Right lobe of liver (tissue), 6 donors: Measurements from ENCODE around the gene SCAPER. TPM values are rescaled to one million over a fixed set of nuclear protein-coding genes. Genes with fewer than 3 reads are reported as not detected.

ENCODE experiments used
- ATAC-seq, 4 donors: fragments of 200-7000 bp; cut with Tn5 transposase; one replicate each; pipeline ENCODE4 v1.9.1; 2020; ENCODE audit warnings: mild to moderate bottlenecking in 4 of 4, moderate library complexity in 4 of 4
- DNase-seq, 3 donors: peaks; one replicate each; pipeline ENCODE4 v3.0.0-alpha.2; 2020
- H3K27ac ChIP-seq, 3 donors: fragments of 200-600 bp; one replicate each; pipeline ENCODE4 v1.8.0; 2022
- H3K27me3 ChIP-seq, 2 donors: fragments of 200-600 bp; one replicate each; pipeline ENCODE4 v1.8.0; 2022
- H3K36me3 ChIP-seq, 4 donors: fragments of 200-600 bp; sonication (generic) in 1 of 4; one replicate each; pipeline versions ENCODE4 v1.5.1 to v1.8.0; 2017 to 2022; ENCODE audit warnings: control low read depth in 1 of 4
- H3K4me1 ChIP-seq, 4 donors: fragments of 200-600 bp; sonication (generic) in 1 of 4; one replicate each; pipeline versions ENCODE4 v1.5.1 to v1.8.0; 2017 to 2022; ENCODE audit warnings: control low read depth in 1 of 4
- H3K4me3 ChIP-seq, 3 donors: fragments of 200-600 bp; one replicate each; pipeline ENCODE4 v1.8.0; 2022
- H3K9me3 ChIP-seq, 4 donors: fragments of 200-600 bp; sonication (generic) in 1 of 4; one replicate each; pipeline versions ENCODE4 v1.5.1 to v1.8.0; 2017 to 2022; ENCODE audit warnings: control low read depth in 1 of 4
- CTCF ChIP-seq, 4 donors: fragments of 200-600 bp in 3 of 4; fragments of 450-650 bp in 1 of 4; IDR thresholded peaks; one replicate each; pipeline versions ENCODE4 v1.5.1 to v1.8.0; 2016 to 2022; ENCODE audit warnings: antibody characterized with exemption in 4 of 4, mild to moderate bottlenecking in 2 of 4
- POLR2A ChIP-seq: fragments of 450-650 bp; IDR thresholded peaks from one replicate; pipeline ENCODE4 v1.6.1; 2017; ENCODE audit warnings: antibody characterized with exemption, mild to moderate bottlenecking
- WGBS: methylation state at CpG from one replicate; pipeline ENCODE4 v1.1.6; 2018; ENCODE audit warnings: low coverage, low lambda C conversion rate; ENCODE audit not compliant: insufficient coverage; ENCODE audit errors: missing lambda C conversion rate; 5-methylcytosine and 5-hydroxymethylcytosine counted together
- intact Hi-C, 2 donors: fragments of 100-400 bp; cut with DNase I; formaldehyde crosslinking; loops; one replicate each; pipeline versions ENCODE4 v1.11.2 to v1.14.1; 2022
- total RNA-seq, 6 experiments: library from RNA; depleted of rRNA in 2 of 6; stranded (reverse); fragments of >200 nt in 2 of 6; fragmentation: NEBNext Ultra II Directional in 3 of 6; extraction: Animal tissue kit (Norgen Biotek cat#: 25700) in 3 of 6; gene quantifications; one replicate each; pipeline versions ENCODE4 v1.1.0 to v1.2.4, GENCODE V29; 2016 to 2023
- donor health status: DM: no; HTN: yes; CAD: no.
- donor health status: DM: no; HTN: no; CAD: no.
- donor health status: DM: no; HTN: no; CAD: no.
- donor health status: DM: no; HTN: yes; CAD: no.
- donor health status: DM: no; HTN: yes; CAD: no.

The SCAPER gene
- total RNA-seq, 6 experiments from 2014 or later = 6.7 to 17.3 (median 10.4) TPM

- H3K4me3 ChIP-seq = no peak overlapping the region
- WGBS = 100% methylated on average over 2 of the region's 2 CpGs
Observed at GRCh38 chr15:76386926-76387325, 518.2 kb downstream of the SCAPER start.

GRCh38 chr15:76386178-76386577 lies 519.0 kb downstream of the SCAPER start:
- no peak overlapping the region for H3K27ac ChIP-seq
- H3K4me1 ChIP-seq = no peaks in the 10 kb centered on the region
- ATAC-seq (no peak), DNase-seq (no peak)
- intact Hi-C loops = no loop called here
- no peak overlapping the region for H3K4me3 ChIP-seq
- TF ChIP-seq POLR2A (no peak), CTCF (IDR thresholded peaks at IDR 0.05) (no peak)
- WGBS = 100% methylated on average over 2 of the region's 2 CpGs
- no peaks in the 10 kb centered on the region for H3K9me3 ChIP-seq
- H3K27me3 ChIP-seq = no peaks in the 10 kb centered on the region
- H3K36me3 ChIP-seq = no peaks in the 10 kb centered on the region

More at GRCh38 chr15:76386926-76387325, 518.2 kb downstream of the SCAPER start:
- no peak for DNase-seq
- no peak for ATAC-seq
- Histone ChIP-seq H3K9me3 (no peaks in the 10 kb centered on the region), H3K27ac (no peak overlapping the region), H3K36me3 (no peaks in the 10 kb centered on the region), H3K4me1 (no peaks in the 10 kb centered on the region), H3K27me3 (no peaks in the 10 kb centered on the region)
- intact Hi-C loops = no loop called here
- TF ChIP-seq CTCF (IDR thresholded peaks at IDR 0.05) (no peak), POLR2A (no peak)

- Histone ChIP-seq H3K36me3 (no peaks in the 10 kb centered on the region), H3K9me3 (no peaks in the 10 kb centered on the region), H3K27me3 (no peaks in the 10 kb centered on the region), H3K4me3 (no peak overlapping the region), H3K27ac (no peak overlapping the region), H3K4me1 (no peaks in the 10 kb centered on the region)
- WGBS = 98% methylated on average over 2 of the region's 2 CpGs
- intact Hi-C loops = no loop called here
- ATAC-seq (no peak), DNase-seq (no peak)
- TF ChIP-seq POLR2A (no peak), CTCF (IDR thresholded peaks at IDR 0.05) (no peak)
Observed at GRCh38 chr15:76384409-76384808, 520.7 kb downstream of the SCAPER start.

- 97% methylated on average over 2 of the region's 2 CpGs for whole genome bisulfite sequencing
- Histone ChIP-seq H3K4me1 (no peaks in the 10 kb centered on the region), H3K36me3 (no peaks in the 10 kb centered on the region), H3K4me3 (no peak overlapping the region), H3K27me3 (no peaks in the 10 kb centered on the region), H3K27ac (no peak overlapping the region), H3K9me3 (no peaks in the 10 kb centered on the region)
- no peak for TF ChIP-seq CTCF (IDR thresholded peaks at IDR 0.05)
- TF ChIP-seq POLR2A = no peak
- DNase-seq (no peak), ATAC-seq (no peak)
- intact Hi-C loops = no loop called here
Observed at GRCh38 chr15:76382987-76383728, 522.0 kb downstream of the SCAPER start.
